Neural progenitor cell (in vitro differentiated cells): Measurements from ENCODE around the gene HBS1L. TPM values are rescaled to one million over a fixed set of nuclear protein-coding genes. Genes with fewer than 3 reads are reported as not detected.

Experiments used
- DNase-seq: peaks from one replicate; pipeline ENCODE4 v3.0.0-alpha.2; 2016; ENCODE audit warnings: low spot score
- H2AFZ ChIP-seq: fragments of 200-600 bp; sonication (generic); replicated peaks from 2 replicates; pipeline ENCODE4 v1.6.1; 2016; ENCODE audit warnings: antibody characterized with exemption
- H3F3A ChIP-seq: fragments of 200-600 bp; sonication (generic); 2 replicates; pipeline ENCODE4 v1.6.1; 2016; ENCODE audit warnings: antibody characterized with exemption, low read depth
- H3K27ac ChIP-seq: fragments of 200-600 bp; sonication (generic); 2 replicates; pipeline ENCODE4 v1.5.1; 2016; ENCODE audit warnings: mild to moderate bottlenecking
- H3K27me3 ChIP-seq: fragments of 200-600 bp; sonication (generic); 2 replicates; pipeline ENCODE4 v1.6.1; 2016; ENCODE audit warnings: mild to moderate bottlenecking, moderate library complexity
- H3K36me3 ChIP-seq: fragments of 200-600 bp; sonication (generic); 2 replicates; pipeline ENCODE4 v1.5.1; 2016
- H3K4me1 ChIP-seq: fragments of 200-600 bp; sonication (generic); 2 replicates; pipeline ENCODE4 v1.6.1; 2016; ENCODE audit warnings: mixed run types
- H3K4me2 ChIP-seq: fragments of 200-600 bp; sonication (generic); 2 replicates; pipeline ENCODE4 v1.6.1; 2016
- H3K4me3 ChIP-seq: fragments of 200-600 bp; sonication (generic); 2 replicates; pipeline ENCODE4 v1.5.1; 2016
- H3K79me2 ChIP-seq: fragments of 200-600 bp; sonication (generic); 2 replicates; pipeline ENCODE4 v1.6.1; 2016; ENCODE audit warnings: low read depth
- H3K9ac ChIP-seq: fragments of 200-600 bp; sonication (generic); 2 replicates; pipeline ENCODE4 v1.6.1; 2016
- H3K9me3 ChIP-seq: fragments of 200-600 bp; sonication (generic); 2 replicates; pipeline ENCODE4 v1.5.1; 2016; ENCODE audit warnings: low read depth
- H4K20me1 ChIP-seq: fragments of 200-600 bp; sonication (generic); 2 replicates; pipeline ENCODE4 v1.6.1; 2016; ENCODE audit warnings: low read depth
- H3K27ac Mint-ChIP-seq: 3 replicates; pipeline ENCODE4 v1.8.0; 2021; ENCODE audit warnings: mixed read lengths
- H3K27me3 Mint-ChIP-seq: 2 replicates; pipeline ENCODE4 v1.8.0; 2022; ENCODE audit warnings: low read depth, mild to moderate bottlenecking, inconsistent platforms, moderate library complexity, mixed read lengths; ENCODE audit not compliant: insufficient read depth
- H3K36me3 Mint-ChIP-seq: 3 replicates; pipeline ENCODE4 v1.8.0; 2021; ENCODE audit warnings: mixed read lengths
- H3K4me1 Mint-ChIP-seq: 3 replicates; pipeline ENCODE4 v1.8.0; 2021; ENCODE audit warnings: mixed read lengths
- H3K4me3 Mint-ChIP-seq: 3 replicates; pipeline ENCODE4 v1.8.0; 2021; ENCODE audit warnings: mild to moderate bottlenecking, moderate library complexity, mixed read lengths
- H3K9me3 Mint-ChIP-seq: 3 replicates; pipeline ENCODE4 v1.8.0; 2020; ENCODE audit warnings: mixed read lengths
- EZH2 ChIP-seq: fragments of 200-600 bp; sonication (generic); IDR thresholded peaks from 2 replicates; pipeline ENCODE4 v1.6.1; 2017; ENCODE audit warnings: antibody characterized with exemption, mild to moderate bottlenecking, moderate library complexity
- EZH2phosphoT487 ChIP-seq: fragments of 200-600 bp; sonication (generic); IDR thresholded peaks from 2 replicates; pipeline ENCODE4 v1.6.1; 2017; ENCODE audit warnings: antibody characterized with exemption
- total RNA-seq: library from RNA; depleted of rRNA; stranded (reverse); fragments of >200 nt; gene quantifications from 2 replicates; pipeline ENCODE4 v1.2.3, GENCODE V29; 2015; ENCODE audit warnings: low replicate concordance
- TF ChIP-seq, protein P1 (sequence below): fragments of 200-600 bp; sonication (generic); IDR thresholded peaks from 2 replicates; pipeline ENCODE4 v1.5.1; 2017; ENCODE audit warnings: antibody characterized with exemption, mild to moderate bottlenecking

HBS1L gene
- total RNA-seq, 1 donor from 2014 or later, result 215 TPM

DNA sequence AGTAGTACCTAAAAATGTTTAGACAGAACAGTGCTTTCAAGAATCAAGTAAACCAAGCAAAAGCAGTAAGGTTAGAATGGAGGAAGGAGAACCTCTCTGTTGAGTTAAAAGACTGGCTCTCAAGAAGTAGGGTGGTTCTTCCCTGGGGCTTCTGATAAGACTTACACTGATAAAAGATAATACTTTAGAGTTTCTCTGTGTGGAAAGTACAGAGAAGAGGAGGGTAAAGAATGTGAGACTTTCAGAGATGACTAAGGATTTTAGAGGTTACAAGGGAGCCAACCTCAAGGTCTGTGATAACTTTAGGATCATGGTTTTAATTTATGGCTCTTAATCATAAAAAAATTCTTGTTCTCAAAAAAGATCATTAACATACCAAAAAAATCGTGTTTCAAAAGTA lies 73.8 kb downstream of the HBS1L start:
- H3K9me3 Mint-ChIP-seq, result no peaks in the 10 kb centered on the region
- no peak overlapping the region for H3K4me2 ChIP-seq
- H3K27ac ChIP-seq, result no peak overlapping the region
- no peak for TF ChIP-seq EZH2
- TF ChIP-seq EZH2phosphoT487, result no peak
- TF ChIP-seq, protein P1, sequence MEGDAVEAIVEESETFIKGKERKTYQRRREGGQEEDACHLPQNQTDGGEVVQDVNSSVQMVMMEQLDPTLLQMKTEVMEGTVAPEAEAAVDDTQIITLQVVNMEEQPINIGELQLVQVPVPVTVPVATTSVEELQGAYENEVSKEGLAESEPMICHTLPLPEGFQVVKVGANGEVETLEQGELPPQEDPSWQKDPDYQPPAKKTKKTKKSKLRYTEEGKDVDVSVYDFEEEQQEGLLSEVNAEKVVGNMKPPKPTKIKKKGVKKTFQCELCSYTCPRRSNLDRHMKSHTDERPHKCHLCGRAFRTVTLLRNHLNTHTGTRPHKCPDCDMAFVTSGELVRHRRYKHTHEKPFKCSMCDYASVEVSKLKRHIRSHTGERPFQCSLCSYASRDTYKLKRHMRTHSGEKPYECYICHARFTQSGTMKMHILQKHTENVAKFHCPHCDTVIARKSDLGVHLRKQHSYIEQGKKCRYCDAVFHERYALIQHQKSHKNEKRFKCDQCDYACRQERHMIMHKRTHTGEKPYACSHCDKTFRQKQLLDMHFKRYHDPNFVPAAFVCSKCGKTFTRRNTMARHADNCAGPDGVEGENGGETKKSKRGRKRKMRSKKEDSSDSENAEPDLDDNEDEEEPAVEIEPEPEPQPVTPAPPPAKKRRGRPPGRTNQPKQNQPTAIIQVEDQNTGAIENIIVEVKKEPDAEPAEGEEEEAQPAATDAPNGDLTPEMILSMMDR, result no peak
- no peak overlapping the region for H3K27ac Mint-ChIP-seq
- H3K27me3 ChIP-seq, result no peaks in the 10 kb centered on the region
- H3F3A ChIP-seq, result no peaks in the 10 kb centered on the region
- no peak for DNase-seq
- H3K36me3 Mint-ChIP-seq, result peaks cover 24% of the 10 kb centered on the region
- H3K9ac ChIP-seq, result no peak overlapping the region
- no peaks in the 10 kb centered on the region for H3K4me1 ChIP-seq
- no peaks in the 10 kb centered on the region for H3K4me1 Mint-ChIP-seq
- no peak overlapping the region for H3K4me3 Mint-ChIP-seq
- H2AFZ ChIP-seq, result no peak overlapping the region
- H4K20me1 ChIP-seq, result no peaks in the 10 kb centered on the region
- H3K79me2 ChIP-seq, result no peaks in the 10 kb centered on the region
- H3K9me3 ChIP-seq, result no peaks in the 10 kb centered on the region
- H3K4me3 ChIP-seq, result no peak overlapping the region
- no peaks in the 10 kb centered on the region for H3K27me3 Mint-ChIP-seq
- no peaks in the 10 kb centered on the region for H3K36me3 ChIP-seq

DNA sequence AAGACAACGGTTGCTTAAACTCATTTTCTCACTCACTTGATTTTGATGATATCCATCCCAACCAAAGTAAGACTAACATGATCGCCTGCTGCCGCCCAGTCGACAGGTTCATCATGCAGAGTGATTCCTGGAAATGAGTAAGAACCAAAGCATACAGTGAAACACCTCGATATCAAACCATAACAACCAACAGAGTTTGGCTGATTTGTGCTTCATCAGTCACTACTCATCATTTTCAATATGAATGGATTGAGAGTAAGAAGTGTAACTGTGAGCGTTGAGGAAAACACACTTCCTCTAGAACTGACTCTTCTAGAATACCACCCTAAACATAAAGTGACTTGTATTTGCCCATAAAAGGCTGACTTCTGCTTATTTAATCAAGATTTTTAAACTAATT lies 75.5 kb downstream of the HBS1L start:
- Histone ChIP-seq H3F3A (no peaks in the 10 kb centered on the region), H3K36me3 (no peaks in the 10 kb centered on the region), H3K27me3 (no peaks in the 10 kb centered on the region), H3K4me1 (no peaks in the 10 kb centered on the region), H3K27ac (no peak overlapping the region), H4K20me1 (no peaks in the 10 kb centered on the region), H2AFZ (no peak overlapping the region), H3K9me3 (no peaks in the 10 kb centered on the region), H3K9ac (no peak overlapping the region), H3K4me3 (no peak overlapping the region), H3K4me2 (no peak overlapping the region), H3K79me2 (no peaks in the 10 kb centered on the region)
- Mint-ChIP-seq H3K36me3 (peaks cover 36% of the 10 kb centered on the region), H3K9me3 (peaks cover 7% of the 10 kb centered on the region), H3K4me1 (no peaks in the 10 kb centered on the region), H3K27ac (no peak overlapping the region), H3K4me3 (no peak overlapping the region), H3K27me3 (no peaks in the 10 kb centered on the region)
- TF ChIP-seq EZH2phosphoT487 (no peak), EZH2 (no peak)
- TF ChIP-seq, protein P1, result no peak
- no peak for DNase-seq

DNA sequence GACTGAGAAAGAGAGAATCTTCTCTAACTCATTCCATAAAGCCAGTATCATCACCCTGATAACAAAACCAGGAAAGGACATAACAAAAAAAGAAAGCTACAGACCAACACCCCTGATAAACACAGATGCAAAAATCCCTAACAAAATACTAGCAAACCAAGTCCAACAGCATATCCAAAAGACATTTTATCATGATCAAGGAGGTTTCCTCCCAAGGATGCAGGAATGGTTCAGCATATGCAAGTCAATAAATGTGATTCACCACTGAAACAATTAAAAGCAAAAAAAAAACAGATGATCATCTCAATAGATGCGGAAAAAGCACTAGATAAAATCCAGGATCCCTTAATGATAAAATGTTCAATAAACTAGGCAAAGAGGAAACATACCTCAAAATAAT lies 80.3 kb downstream of the HBS1L start:
- no peak overlapping the region for H2AFZ ChIP-seq
- no peak overlapping the region for H3K4me3 ChIP-seq
- no peaks in the 10 kb centered on the region for H3K9me3 ChIP-seq
- H3K9ac ChIP-seq, result no peak overlapping the region
- no peak for DNase-seq
- peaks cover 9% of the 10 kb centered on the region for H3K9me3 Mint-ChIP-seq
- H3K4me1 ChIP-seq, result no peaks in the 10 kb centered on the region
- H3K36me3 Mint-ChIP-seq, result peaks cover 34% of the 10 kb centered on the region
- no peaks in the 10 kb centered on the region for H3K79me2 ChIP-seq
- no peaks in the 10 kb centered on the region for H3F3A ChIP-seq
- H3K27me3 ChIP-seq, result no peaks in the 10 kb centered on the region
- H3K4me2 ChIP-seq, result no peak overlapping the region
- no peaks in the 10 kb centered on the region for H4K20me1 ChIP-seq
- no peak overlapping the region for H3K27ac ChIP-seq
- no peaks in the 10 kb centered on the region for H3K27me3 Mint-ChIP-seq
- TF ChIP-seq, protein P1, result no peak
- TF ChIP-seq EZH2 (no peak), EZH2phosphoT487 (no peak)
- no peak overlapping the region for H3K4me3 Mint-ChIP-seq
- no peaks in the 10 kb centered on the region for H3K4me1 Mint-ChIP-seq
- H3K36me3 ChIP-seq, result no peaks in the 10 kb centered on the region
- H3K27ac Mint-ChIP-seq, result no peak overlapping the region

GRCh38 chr6:134967711-134968110 lies 86.9 kb downstream of the HBS1L start:
- no peaks in the 10 kb centered on the region for H3K79me2 ChIP-seq
- no peak overlapping the region for H3K4me3 ChIP-seq
- no peak overlapping the region for H3K27ac ChIP-seq
- no peak for DNase-seq
- no peak overlapping the region for H2AFZ ChIP-seq
- H3K27me3 ChIP-seq, result no peaks in the 10 kb centered on the region
- no peaks in the 10 kb centered on the region for H3K4me1 Mint-ChIP-seq
- H3K36me3 ChIP-seq, result peaks cover 15% of the 10 kb centered on the region
- TF ChIP-seq EZH2 (no peak), EZH2phosphoT487 (no peak)
- TF ChIP-seq, protein P1, result no peak
- no peaks in the 10 kb centered on the region for H3K9me3 ChIP-seq
- no peak overlapping the region for H3K4me3 Mint-ChIP-seq
- H3K36me3 Mint-ChIP-seq, result peaks cover 17% of the 10 kb centered on the region
- H3K27ac Mint-ChIP-seq, result no peak overlapping the region
- no peaks in the 10 kb centered on the region for H3K27me3 Mint-ChIP-seq
- no peaks in the 10 kb centered on the region for H3F3A ChIP-seq
- H3K9ac ChIP-seq, result no peak overlapping the region
- no peaks in the 10 kb centered on the region for H3K9me3 Mint-ChIP-seq
- no peaks in the 10 kb centered on the region for H4K20me1 ChIP-seq
- H3K4me1 ChIP-seq, result no peaks in the 10 kb centered on the region
- no peak overlapping the region for H3K4me2 ChIP-seq
